HG02840 (cell line): ENCODE measurements around the gene DIS3L2.
"Not testable (repeated sequence)": the region's sequence is repeated elsewhere in the genome, so short reads cannot be mapped to it uniquely, and the experiment has no call there.

Experiments used
- ATAC-seq: cut with Tn5 transposase; IDR thresholded peaks from one replicate; pipeline ENCODE4 v1.9.1; 2021; ENCODE audit warnings: mild to moderate bottlenecking, moderate library complexity, moderate number of reproducible peaks; ENCODE audit not compliant: unreplicated experiment, low FRiP score

Gene DIS3L2

DNA sequence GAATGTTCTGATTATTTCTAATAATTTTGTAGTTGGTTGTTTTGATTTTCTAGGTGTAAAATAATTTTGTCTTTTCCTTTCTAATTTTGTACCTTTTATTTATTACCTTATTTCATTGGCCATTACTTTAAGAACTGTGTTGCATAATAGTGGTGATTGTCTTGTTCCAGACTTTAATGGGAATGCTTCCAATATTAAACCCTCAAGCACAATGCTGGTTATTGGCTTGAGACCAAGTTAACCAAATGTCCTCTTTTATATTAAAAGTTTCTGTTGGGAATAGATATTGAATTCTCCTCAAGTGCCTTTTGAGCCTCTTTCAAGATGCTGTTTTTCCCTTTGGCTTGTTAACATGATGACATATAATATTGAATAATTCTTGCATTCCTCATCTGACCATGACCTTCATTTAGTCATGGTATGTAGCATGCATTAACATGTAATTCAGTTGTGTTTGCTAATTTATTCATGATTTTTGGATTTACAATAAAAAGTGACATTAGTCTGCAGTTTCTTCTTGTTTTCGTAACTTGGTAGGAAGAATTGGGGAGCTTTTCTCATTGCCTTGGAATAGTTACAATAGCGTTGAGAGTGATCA, 141.7 kb downstream of the DIS3L2 start:
- ATAC-seq = no peak

GRCh38 chr2:232104076-232104646, 142.6 kb downstream of the DIS3L2 start:
- ATAC-seq = no peak

DNA sequence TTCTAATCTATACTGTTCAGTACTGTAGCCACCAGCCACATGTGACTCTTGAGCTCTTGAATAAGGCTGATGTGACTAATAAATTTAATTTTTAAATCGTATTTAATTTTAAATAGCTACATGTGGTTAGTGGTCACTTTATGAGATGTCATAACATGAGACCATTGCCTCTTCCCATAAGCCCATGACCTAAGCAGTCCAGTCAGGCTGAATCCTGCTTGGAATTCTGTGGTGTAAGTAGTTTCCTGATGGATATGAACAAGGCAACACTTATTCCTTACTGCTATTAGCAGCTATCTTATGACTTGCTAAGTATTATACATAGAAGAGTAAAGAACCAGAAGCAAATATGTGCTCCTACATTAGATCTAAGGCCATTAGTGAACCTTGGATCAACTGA, 150.0 kb downstream of the DIS3L2 start:
- no peak for ATAC-seq

- no peak for ATAC-seq
These were observed 152.3 kb downstream of the DIS3L2 start for GRCh38 chr2:232113821-232114220.

GRCh38 chr2:232115728-232116361, 154.3 kb downstream of the DIS3L2 start:
- ATAC-seq = not testable (repeated sequence)

DNA sequence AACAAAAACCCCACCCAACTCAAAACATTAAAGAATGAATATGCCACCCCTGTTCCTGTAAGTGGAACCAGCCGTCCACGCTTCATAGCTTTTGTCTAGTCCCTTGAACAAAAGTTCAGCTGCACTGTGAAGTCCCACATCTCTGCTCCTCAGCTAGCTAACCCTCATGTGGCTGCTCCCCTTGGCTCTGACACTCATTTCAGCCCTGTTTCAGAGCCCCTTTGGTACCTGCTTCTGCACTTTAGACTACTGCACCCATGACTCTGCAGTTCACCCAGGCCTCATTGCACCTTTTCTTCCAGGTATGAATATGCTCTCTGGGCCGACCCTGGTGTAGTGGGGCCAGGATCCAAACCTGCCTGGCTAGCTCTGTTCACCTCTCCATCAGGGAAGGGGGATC, 155.3 kb downstream of the DIS3L2 start:
- ATAC-seq = no peak

DNA sequence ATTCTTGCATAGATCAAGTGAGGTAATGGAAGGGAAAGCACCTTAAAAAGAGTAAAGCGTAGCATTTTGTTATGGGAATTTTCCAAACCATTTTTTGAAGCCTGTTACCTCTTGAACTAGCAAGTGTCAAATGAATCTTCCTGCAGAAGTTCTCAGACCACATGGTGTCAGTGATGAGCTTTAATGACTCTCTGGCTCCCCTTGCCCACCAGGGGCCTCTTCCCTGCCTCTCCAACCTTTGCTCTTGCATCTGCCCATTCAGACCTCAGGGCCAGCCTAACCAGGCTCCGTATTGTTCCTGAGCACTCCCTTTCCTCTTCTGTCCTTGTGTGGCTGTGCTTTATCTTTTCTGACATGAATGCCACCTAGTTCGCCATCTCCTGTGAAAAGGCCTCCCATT, 155.9 kb downstream of the DIS3L2 start:
- ATAC-seq = no peak

DNA sequence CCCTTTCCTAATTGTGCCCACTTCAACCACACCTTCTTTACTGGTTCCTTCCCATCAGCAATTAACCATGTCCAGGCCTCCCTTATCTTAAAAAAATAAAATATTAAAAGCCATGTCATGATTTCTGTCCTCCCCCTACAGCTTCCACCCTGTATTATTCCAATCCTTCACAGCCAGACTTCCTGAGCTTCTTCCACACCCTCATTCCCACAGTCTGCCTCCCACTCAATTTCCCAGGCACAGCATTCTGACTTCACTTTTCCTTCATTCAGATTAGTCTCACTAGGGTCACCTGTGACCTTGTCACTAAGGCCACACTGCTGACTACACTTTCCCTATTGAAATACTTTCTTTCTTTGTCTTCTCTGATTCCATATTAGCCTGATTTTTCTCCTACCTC, 159.4 kb downstream of the DIS3L2 start:
- ATAC-seq = no peak

DNA sequence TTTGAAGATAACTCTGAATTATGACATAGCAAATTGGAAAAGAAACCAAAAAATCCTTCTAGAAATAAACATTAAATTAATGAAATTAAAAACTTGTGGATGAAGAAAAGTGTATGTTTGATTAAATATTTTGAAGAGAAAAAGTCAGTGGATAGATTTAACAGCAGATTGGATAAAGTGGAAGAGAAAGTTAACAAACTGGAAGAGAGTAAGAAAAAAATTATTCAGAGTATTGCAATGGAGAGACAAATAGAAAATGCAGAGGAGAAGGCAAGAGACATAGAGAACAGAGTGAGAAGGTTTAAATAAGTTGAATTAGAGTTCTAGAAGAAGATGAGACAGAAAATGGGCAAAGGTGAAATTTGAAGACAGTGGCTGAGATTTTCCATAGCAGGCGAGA, 162.8 kb downstream of the DIS3L2 start:
- ATAC-seq = no peak

GRCh38 chr2:232126301-232127099, 165.0 kb downstream of the DIS3L2 start:
- no peak for ATAC-seq

- ATAC-seq = no peak
These were observed 168.0 kb downstream of the DIS3L2 start for GRCh38 chr2:232129483-232129882.

- ATAC-seq = no peak
These were observed 170.7 kb downstream of the DIS3L2 start for GRCh38 chr2:232132181-232132580.

GRCh38 chr2:232133078-232133477, 171.6 kb downstream of the DIS3L2 start:
- no peak for ATAC-seq

DNA sequence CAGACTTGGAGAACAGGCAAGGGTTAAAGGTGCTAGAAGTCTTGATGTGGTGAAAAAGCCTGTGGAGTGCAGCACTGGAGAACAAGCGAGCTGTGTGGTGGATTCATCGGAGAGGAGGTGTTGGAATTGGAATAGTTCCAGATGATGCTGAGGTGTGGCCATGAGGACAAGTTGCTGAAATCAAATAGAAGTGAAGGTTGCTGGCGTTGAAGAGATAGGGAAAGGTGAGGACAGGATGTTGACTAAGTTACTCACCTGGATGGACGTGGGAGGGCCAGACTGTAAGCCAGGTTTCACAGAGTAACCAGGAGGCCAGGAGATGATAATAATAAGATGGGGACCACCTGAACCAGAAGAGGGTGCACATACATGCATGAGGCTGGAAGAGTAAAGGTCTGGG, 173.4 kb downstream of the DIS3L2 start:
- no peak for ATAC-seq

- no peak for ATAC-seq
These were observed 176.0 kb downstream of the DIS3L2 start for GRCh38 chr2:232137356-232138147.

DNA sequence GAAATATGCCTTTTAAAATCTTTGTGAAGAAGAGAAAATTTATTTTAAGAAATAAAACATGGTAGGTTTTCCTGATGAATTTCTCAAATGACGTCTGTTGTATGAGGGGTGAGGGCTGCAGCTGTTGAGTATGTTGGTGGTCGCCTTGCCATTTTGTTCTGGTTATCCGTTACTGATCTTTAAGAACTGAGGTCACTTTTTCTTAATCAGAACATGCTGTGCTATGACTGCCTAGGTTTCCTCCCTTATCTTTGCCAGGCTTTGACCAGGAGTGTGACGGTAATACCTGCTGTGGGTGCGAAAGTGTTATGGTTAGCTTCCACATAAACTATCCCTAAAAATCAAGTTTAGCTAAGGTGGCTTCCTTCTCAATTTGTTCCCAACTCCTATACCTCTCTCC, 176.9 kb downstream of the DIS3L2 start:
- ATAC-seq = no peak

GRCh38 chr2:232139171-232139594, 177.7 kb downstream of the DIS3L2 start:
- no peak for ATAC-seq

GRCh38 chr2:232139786-232140562, 178.5 kb downstream of the DIS3L2 start:
- no peak for ATAC-seq

- no peak for ATAC-seq
These were observed 180.1 kb downstream of the DIS3L2 start for GRCh38 chr2:232141591-232141990.

DNA sequence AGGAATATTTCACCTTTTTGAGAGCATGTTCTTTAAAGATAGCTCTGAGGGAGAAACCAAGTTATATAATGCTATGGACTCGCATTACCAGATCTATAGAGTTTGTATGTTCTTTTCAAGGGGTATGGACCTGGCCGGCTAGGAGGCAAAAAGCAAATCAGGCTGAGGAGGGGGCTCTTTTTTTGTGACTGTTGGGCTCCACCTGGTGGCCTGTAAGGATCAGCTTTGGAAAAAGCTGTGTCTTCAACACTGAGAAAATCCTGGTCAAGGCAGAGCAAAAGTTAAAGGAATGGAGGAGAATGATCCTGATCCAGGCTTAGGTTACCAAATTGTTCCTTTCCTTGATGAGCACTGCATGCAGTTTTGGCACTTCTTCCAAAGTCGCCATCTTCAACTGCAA, 180.5 kb downstream of the DIS3L2 start:
- no peak for ATAC-seq
